ENCODE results near the gene F9. TPM values are rescaled to one million over a fixed set of nuclear protein-coding genes. Genes with fewer than 3 reads are reported as not detected.

The F9 gene
- total and polyA plus RNA-seq, 2 of the 4 experiments (the other 2 are of a cell fraction) = not detected

DNA sequence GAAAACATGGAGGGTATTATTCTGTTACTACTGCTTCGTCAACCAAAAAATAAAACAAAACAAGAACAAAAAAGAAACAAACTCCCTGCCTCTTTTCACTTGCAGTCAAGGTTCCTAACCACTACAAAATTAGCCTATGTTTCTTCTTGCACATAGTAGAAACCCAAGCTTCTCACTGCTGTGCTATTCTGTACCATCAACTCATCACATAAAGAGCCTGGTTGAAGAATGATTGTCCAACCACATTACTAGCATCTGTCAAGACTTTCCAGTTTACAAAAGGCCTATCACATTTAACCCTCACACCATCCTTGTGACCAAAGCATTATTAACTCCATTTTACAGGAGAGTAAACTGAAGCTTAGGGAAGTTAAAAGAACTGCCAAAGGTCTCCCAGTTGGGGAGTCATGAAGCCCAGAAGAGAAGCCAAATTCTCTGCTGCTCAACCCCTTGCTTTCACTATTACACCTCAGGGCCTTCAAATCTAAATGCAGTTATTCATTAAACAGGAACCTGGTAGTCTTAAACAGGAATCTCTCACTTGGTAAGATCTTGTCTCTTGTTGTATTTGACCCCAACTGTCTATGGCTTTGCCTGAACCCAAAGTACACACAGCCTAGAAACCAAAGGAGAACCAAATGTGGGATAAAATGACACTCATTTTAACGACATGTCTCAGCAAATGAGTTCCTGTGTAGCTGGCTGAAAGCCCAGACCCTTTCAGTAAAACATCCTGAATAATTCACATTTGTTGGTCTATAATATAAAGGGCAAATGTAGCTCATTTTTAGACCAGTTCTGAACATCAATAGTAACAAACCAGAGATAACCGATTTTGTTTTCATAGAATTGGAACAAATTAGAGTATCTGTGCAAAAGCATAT, 8.6 kb downstream of the F9 start:
- H3K4me1 ChIP-seq (ENCODE audit: control insufficient read depth, insufficient read depth, low read length) = no peaks in the 10 kb centered on the region
- H3K14ac ChIP-seq (replicated peaks; ENCODE audit: low read depth, low read length) = no peak overlapping the region
- no peak overlapping the region for H2AK9ac ChIP-seq (replicated peaks; ENCODE audit: low read depth, low read length, poor library complexity)
- intact Hi-C loops (cut with micrococcal nuclease) = no loop called here
- ATAC-seq (ENCODE audit: low read depth) (no peak), DNase-seq (no peak)
- no peak overlapping the region for H3K4me2 ChIP-seq (ENCODE audit: low read depth, low read length)
- H3K4ac ChIP-seq (ENCODE audit: low read depth, low read length) = no peak overlapping the region
- H4K20me1 ChIP-seq (ENCODE audit: insufficient read depth, low read length) = no peaks in the 10 kb centered on the region
- H2AFZ ChIP-seq (replicated peaks; ENCODE audit: low read length, poor library complexity) = no peak overlapping the region
- no TSS peak for BruUV-seq (replicated peaks)
- in situ Hi-C loops (cut with MboI; ENCODE audit: low sequenced_read_pairs) = no loop called here
- H3K27me3 ChIP-seq (ENCODE audit: control insufficient read depth, insufficient read depth, low read length) = no peaks in the 10 kb centered on the region
- TF ChIP-seq NFE2L2 (IDR thresholded peaks at IDR 0.05; ENCODE audit: low read depth, low read length) (no peak), FOS (IDR thresholded peaks at IDR 0.05; ENCODE audit: low read depth, low read length) (no peak), RFX5 (IDR thresholded peaks at IDR 0.05; ENCODE audit: low read depth, low read length) (no peak), CEBPB (IDR thresholded peaks at IDR 0.05; ENCODE audit: low read depth, low read length) (no peak), MXI1 (IDR thresholded peaks at IDR 0.05; ENCODE audit: borderline replicate concordance, low read depth, low read length) (no peak), BHLHE40 (IDR thresholded peaks at IDR 0.05; ENCODE audit: low read depth, low read length) (no peak), SMC3 (IDR thresholded peaks at IDR 0.05; ENCODE audit: low read depth, low read length) (no peak), CHD1 (IDR thresholded peaks at IDR 0.05; ENCODE audit: low read depth, low read length) (no peak), RAD21 (IDR thresholded peaks at IDR 0.05; ENCODE audit: low read length) (no peak)
- TF ChIP-seq, protein P1, sequence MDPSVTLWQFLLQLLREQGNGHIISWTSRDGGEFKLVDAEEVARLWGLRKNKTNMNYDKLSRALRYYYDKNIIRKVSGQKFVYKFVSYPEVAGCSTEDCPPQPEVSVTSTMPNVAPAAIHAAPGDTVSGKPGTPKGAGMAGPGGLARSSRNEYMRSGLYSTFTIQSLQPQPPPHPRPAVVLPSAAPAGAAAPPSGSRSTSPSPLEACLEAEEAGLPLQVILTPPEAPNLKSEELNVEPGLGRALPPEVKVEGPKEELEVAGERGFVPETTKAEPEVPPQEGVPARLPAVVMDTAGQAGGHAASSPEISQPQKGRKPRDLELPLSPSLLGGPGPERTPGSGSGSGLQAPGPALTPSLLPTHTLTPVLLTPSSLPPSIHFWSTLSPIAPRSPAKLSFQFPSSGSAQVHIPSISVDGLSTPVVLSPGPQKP (IDR thresholded peaks at IDR 0.05; ENCODE audit: borderline replicate concordance, low read depth, low read length) = no peak
- TF ChIP-seq, protein P2, sequence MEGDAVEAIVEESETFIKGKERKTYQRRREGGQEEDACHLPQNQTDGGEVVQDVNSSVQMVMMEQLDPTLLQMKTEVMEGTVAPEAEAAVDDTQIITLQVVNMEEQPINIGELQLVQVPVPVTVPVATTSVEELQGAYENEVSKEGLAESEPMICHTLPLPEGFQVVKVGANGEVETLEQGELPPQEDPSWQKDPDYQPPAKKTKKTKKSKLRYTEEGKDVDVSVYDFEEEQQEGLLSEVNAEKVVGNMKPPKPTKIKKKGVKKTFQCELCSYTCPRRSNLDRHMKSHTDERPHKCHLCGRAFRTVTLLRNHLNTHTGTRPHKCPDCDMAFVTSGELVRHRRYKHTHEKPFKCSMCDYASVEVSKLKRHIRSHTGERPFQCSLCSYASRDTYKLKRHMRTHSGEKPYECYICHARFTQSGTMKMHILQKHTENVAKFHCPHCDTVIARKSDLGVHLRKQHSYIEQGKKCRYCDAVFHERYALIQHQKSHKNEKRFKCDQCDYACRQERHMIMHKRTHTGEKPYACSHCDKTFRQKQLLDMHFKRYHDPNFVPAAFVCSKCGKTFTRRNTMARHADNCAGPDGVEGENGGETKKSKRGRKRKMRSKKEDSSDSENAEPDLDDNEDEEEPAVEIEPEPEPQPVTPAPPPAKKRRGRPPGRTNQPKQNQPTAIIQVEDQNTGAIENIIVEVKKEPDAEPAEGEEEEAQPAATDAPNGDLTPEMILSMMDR (conservative IDR thresholded peaks at IDR 0.05; ENCODE audit: low read depth, low read length) = no peak
- H4K5ac ChIP-seq (ENCODE audit: low read depth, low read length) = no peak overlapping the region
- no peaks in the 10 kb centered on the region for H3K9me3 ChIP-seq (ENCODE audit: control insufficient read depth, insufficient read depth, low read length)
- ChIA-PET POLR2A (ENCODE audit: unreplicated experiment) (no interaction called here), CTCF (no interaction called here)
- H4K91ac ChIP-seq (ENCODE audit: insufficient read depth, low read depth, low read length) = no peak overlapping the region
- dilution Hi-C loops (cut with HindIII; ENCODE audit: low sequenced_read_pairs, unreplicated experiment) = no loop called here
- H4K8ac ChIP-seq (ENCODE audit: low read depth in 2 of 2, low read length in 2 of 2) = no peak overlapping the region
- no peak overlapping the region for H3K27ac ChIP-seq (ENCODE audit: insufficient read depth, low read length)
- no peak overlapping the region for H2AK5ac ChIP-seq (ENCODE audit: low read depth, low read length)
- no peaks in the 10 kb centered on the region for H3K9me1 ChIP-seq (ENCODE audit: insufficient read depth, low read length)
- H3K36me3 ChIP-seq (ENCODE audit: control insufficient read depth, insufficient read depth, low read length) = no peaks in the 10 kb centered on the region
- H3K18ac ChIP-seq (ENCODE audit: low read depth, low read length) = no peak overlapping the region
- WGBS, 2 experiments (ENCODE audit: extremely low coverage in 2 of 2, insufficient read length in 1 of 2) = no CpG with 5 or more reads among the region's 3 CpGs
- no peaks in the 10 kb centered on the region for H3K79me1 ChIP-seq (ENCODE audit: low read depth in 1 of 2, low read length in 2 of 2)
- no peak overlapping the region for H3K56ac ChIP-seq (ENCODE audit: extremely low read depth, insufficient read depth, low read length)
- H3K9ac ChIP-seq (ENCODE audit: low read depth, low read length) = no peak overlapping the region
- no peak overlapping the region for H2BK15ac ChIP-seq (ENCODE audit: low read depth, low read length)
- no peak overlapping the region for H2BK5ac ChIP-seq (ENCODE audit: low read depth, low read length, poor library complexity, severe bottlenecking)
- H3K23ac ChIP-seq (ENCODE audit: low read depth, low read length) = no peak overlapping the region
- no peak overlapping the region for H2BK20ac ChIP-seq (ENCODE audit: low read depth, low read length)
- no peak overlapping the region for H2BK120ac ChIP-seq (ENCODE audit: low read depth, low read length)
- H3K4me3 ChIP-seq (ENCODE audit: insufficient read depth, low read depth, low read length) = no peak overlapping the region

Measured in IMR-90 (cell line).